ENCODE data around the gene P2RY2.

Gene P2RY2

GRCh38 chr11:73283276-73284000 lies 65.4 kb downstream of the P2RY2 start:
- ATAC-seq, result no peak

DNA sequence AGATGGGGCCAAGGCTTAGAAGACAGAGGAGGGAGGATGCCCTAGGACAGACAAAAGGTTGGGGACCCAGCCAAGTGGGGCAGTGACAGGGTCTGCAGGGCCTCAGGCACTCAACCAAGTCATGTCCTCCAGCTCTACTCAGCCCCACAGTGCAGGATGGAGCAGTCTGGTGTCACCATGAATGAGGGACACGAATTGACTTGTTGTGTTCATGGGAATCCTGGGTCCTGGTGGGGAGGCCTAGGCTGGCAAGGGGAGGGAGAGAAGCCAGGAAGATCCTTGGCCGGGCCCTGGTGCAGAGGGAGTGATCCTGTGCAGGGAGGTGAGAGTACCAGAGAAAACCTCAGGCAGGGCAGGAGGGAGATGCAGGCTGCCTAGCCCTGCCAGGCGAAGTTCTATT lies 66.0 kb downstream of the P2RY2 start:
- TF ChIP-seq ARNTL (CRISPR knock-in tag; IDR thresholded peaks at IDR 0.05; ENCODE audit: borderline replicate concordance, low read depth) (no peak), ISL1 (CRISPR knock-in tag; IDR thresholded peaks at IDR 0.05) (no peak), SNAI2 (CRISPR knock-in tag; IDR thresholded peaks at IDR 0.05) (no peak), GLIS3 (CRISPR knock-in tag; IDR thresholded peaks at IDR 0.05) (no peak), ZNF70 (CRISPR knock-in tag; IDR thresholded peaks at IDR 0.05) (no peak), ZFP3 (CRISPR knock-in tag; IDR thresholded peaks at IDR 0.05) (no peak), ZNF8 (CRISPR knock-in tag; IDR thresholded peaks at IDR 0.05) (no peak), PPARA (CRISPR knock-in tag; IDR thresholded peaks at IDR 0.05; ENCODE audit: borderline replicate concordance) (no peak)
- ATAC-seq, result no peak

More at GRCh38 chr11:73283276-73284000, 65.4 kb downstream of the P2RY2 start:
- TF ChIP-seq ZFP30 (CRISPR knock-in tag; IDR thresholded peaks at IDR 0.05) (no peak), OSR1 (CRISPR knock-in tag; IDR thresholded peaks at IDR 0.05) (no peak), ZFP3 (CRISPR knock-in tag; IDR thresholded peaks at IDR 0.05) (no peak), ZNF565 (CRISPR knock-in tag; conservative IDR thresholded peaks at IDR 0.05; ENCODE audit: low read depth) (no peak), CSDC2 (CRISPR knock-in tag; IDR thresholded peaks at IDR 0.05) (no peak), SNAI2 (CRISPR knock-in tag; IDR thresholded peaks at IDR 0.05) (no peak)

- ATAC-seq, result no peak
- TF ChIP-seq, protein P1, sequence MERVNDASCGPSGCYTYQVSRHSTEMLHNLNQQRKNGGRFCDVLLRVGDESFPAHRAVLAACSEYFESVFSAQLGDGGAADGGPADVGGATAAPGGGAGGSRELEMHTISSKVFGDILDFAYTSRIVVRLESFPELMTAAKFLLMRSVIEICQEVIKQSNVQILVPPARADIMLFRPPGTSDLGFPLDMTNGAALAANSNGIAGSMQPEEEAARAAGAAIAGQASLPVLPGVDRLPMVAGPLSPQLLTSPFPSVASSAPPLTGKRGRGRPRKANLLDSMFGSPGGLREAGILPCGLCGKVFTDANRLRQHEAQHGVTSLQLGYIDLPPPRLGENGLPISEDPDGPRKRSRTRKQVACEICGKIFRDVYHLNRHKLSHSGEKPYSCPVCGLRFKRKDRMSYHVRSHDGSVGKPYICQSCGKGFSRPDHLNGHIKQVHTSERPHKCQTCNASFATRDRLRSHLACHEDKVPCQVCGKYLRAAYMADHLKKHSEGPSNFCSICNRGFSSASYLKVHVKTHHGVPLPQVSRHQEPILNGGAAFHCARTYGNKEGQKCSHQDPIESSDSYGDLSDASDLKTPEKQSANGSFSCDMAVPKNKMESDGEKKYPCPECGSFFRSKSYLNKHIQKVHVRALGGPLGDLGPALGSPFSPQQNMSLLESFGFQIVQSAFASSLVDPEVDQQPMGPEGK (CRISPR knock-in tag; IDR thresholded peaks at IDR 0.05; ENCODE audit: borderline replicate concordance), result no peak
- TF ChIP-seq CSDC2 (CRISPR knock-in tag; IDR thresholded peaks at IDR 0.05) (no peak), GLIS3 (CRISPR knock-in tag; IDR thresholded peaks at IDR 0.05) (no peak), TSHZ2 (CRISPR knock-in tag; IDR thresholded peaks at IDR 0.05) (no peak), ZNF8 (CRISPR knock-in tag; IDR thresholded peaks at IDR 0.05) (no peak), TCF4 (CRISPR knock-in tag; IDR thresholded peaks at IDR 0.05; ENCODE audit: borderline replicate concordance) (no peak), ISL1 (CRISPR knock-in tag; IDR thresholded peaks at IDR 0.05) (no peak), RARB (CRISPR knock-in tag; IDR thresholded peaks at IDR 0.05) (no peak), ZFP30 (CRISPR knock-in tag; IDR thresholded peaks at IDR 0.05) (no peak), OSR1 (CRISPR knock-in tag; IDR thresholded peaks at IDR 0.05) (no peak), ESRRG (CRISPR knock-in tag; IDR thresholded peaks at IDR 0.05) (no peak), ZNF565 (CRISPR knock-in tag; conservative IDR thresholded peaks at IDR 0.05; ENCODE audit: low read depth) (no peak), ZNF70 (CRISPR knock-in tag; IDR thresholded peaks at IDR 0.05) (no peak), TOX (CRISPR knock-in tag; IDR thresholded peaks at IDR 0.05; ENCODE audit: borderline replicate concordance) (no peak), ZC3H10 (CRISPR knock-in tag; IDR thresholded peaks at IDR 0.05) (no peak)
- TF ChIP-seq, protein P2, sequence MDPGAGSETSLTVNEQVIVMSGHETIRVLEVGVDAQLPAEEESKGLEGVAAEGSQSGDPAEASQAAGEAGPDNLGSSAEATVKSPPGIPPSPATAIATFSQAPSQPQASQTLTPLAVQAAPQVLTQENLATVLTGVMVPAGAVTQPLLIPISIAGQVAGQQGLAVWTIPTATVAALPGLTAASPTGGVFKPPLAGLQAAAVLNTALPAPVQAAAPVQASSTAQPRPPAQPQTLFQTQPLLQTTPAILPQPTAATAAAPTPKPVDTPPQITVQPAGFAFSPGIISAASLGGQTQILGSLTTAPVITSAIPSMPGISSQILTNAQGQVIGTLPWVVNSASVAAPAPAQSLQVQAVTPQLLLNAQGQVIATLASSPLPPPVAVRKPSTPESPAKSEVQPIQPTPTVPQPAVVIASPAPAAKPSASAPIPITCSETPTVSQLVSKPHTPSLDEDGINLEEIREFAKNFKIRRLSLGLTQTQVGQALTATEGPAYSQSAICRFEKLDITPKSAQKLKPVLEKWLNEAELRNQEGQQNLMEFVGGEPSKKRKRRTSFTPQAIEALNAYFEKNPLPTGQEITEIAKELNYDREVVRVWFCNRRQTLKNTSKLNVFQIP (CRISPR knock-in tag; IDR thresholded peaks at IDR 0.05; ENCODE audit: borderline replicate concordance, low read depth), result no peak
- TF ChIP-seq, protein P3, sequence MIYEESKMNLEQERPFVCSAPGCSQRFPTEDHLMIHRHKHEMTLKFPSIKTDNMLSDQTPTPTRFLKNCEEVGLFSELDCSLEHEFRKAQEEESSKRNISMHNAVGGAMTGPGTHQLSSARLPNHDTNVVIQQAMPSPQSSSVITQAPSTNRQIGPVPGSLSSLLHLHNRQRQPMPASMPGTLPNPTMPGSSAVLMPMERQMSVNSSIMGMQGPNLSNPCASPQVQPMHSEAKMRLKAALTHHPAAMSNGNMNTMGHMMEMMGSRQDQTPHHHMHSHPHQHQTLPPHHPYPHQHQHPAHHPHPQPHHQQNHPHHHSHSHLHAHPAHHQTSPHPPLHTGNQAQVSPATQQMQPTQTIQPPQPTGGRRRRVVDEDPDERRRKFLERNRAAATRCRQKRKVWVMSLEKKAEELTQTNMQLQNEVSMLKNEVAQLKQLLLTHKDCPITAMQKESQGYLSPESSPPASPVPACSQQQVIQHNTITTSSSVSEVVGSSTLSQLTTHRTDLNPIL (CRISPR knock-in tag; IDR thresholded peaks at IDR 0.05; ENCODE audit: low read depth), result no peak
- TF ChIP-seq, protein P4, sequence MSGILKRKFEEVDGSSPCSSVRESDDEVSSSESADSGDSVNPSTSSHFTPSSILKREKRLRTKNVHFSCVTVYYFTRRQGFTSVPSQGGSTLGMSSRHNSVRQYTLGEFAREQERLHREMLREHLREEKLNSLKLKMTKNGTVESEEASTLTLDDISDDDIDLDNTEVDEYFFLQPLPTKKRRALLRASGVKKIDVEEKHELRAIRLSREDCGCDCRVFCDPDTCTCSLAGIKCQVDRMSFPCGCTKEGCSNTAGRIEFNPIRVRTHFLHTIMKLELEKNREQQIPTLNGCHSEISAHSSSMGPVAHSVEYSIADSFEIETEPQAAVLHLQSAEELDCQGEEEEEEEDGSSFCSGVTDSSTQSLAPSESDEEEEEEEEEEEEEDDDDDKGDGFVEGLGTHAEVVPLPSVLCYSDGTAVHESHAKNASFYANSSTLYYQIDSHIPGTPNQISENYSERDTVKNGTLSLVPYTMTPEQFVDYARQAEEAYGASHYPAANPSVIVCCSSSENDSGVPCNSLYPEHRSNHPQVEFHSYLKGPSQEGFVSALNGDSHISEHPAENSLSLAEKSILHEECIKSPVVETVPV (CRISPR knock-in tag; IDR thresholded peaks at IDR 0.05), result no peak
Measured at GRCh38 chr11:73285721-73286120, 67.6 kb downstream of the P2RY2 start.
